ENCODE results near the gene TMEM235.

Gene TMEM235

DNA sequence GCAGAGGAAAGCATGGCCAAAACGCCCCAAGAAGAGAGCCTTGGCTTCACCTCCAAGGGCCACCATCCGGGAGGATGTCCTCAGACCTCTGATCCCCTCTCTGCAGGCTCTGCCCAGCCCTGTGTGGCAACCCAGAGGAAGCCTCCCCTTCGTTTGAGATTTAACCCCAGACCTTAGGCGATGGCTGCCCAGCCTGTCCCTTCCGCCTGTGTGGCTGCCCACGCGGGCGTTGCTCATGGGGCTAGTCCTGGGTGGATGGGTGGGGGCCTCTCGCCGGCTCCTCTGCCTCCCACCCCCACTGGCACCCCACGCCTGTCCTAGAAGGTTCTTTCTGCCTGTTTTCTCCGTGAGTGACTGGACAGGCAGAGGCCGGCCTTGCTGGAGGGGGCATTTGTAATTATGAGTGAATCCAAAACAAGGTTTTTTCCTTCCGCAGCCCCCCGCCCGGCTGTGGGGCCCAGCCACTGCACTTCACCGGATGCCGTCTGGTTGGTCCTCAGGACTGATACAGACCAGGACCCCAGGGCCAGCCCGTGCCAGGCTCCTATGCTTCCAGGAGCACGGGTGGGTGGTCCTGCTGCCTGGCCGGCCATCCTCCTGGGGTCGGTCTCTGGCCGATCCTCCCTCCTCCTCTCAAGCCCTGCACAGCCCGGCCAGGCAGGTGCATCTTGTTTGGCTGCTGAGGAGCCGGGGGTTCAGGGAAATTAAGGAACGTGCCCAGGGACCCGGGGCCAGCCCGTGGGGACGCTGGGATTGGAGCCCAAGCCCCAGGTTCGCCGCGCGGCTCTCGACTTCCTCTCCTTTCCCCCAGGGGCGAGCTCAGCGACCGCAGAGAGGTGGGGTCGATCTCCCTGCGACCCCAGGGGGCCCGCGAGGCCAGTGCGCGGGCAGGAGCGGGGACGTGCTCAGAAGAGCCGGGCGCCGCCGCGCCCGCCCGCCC, at the start of gene TMEM235:
Gene TMEM235 (plus strand): TSS at position 636 of the 940 bp plus-strand sequence. CDS start 393 bp downstream, outside the sequence.
- TF ChIP-seq, protein P1, sequence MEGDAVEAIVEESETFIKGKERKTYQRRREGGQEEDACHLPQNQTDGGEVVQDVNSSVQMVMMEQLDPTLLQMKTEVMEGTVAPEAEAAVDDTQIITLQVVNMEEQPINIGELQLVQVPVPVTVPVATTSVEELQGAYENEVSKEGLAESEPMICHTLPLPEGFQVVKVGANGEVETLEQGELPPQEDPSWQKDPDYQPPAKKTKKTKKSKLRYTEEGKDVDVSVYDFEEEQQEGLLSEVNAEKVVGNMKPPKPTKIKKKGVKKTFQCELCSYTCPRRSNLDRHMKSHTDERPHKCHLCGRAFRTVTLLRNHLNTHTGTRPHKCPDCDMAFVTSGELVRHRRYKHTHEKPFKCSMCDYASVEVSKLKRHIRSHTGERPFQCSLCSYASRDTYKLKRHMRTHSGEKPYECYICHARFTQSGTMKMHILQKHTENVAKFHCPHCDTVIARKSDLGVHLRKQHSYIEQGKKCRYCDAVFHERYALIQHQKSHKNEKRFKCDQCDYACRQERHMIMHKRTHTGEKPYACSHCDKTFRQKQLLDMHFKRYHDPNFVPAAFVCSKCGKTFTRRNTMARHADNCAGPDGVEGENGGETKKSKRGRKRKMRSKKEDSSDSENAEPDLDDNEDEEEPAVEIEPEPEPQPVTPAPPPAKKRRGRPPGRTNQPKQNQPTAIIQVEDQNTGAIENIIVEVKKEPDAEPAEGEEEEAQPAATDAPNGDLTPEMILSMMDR (IDR thresholded peaks at IDR 0.05): no peak

DNA sequence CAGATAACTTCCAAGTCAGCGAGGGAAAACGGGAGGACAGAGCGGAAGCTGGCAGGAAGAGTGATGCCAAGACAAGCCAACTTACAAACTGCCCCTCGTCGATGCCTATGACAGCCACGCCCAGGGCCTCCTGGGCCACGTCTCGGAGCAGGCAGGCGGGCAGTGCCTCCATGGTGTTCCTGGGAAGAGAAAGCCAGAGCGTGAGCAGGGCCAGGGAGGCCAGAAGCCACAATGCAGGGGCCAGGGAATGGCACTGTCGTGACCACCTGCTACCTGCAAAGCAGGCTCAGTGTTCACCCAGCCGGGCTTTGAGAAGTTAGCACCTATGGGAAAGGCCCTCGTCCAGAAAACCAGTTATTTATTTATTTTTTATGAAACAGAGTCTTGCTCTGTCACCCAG, 48.9 kb upstream of the TMEM235 start:
- TF ChIP-seq, protein P1 (IDR thresholded peaks at IDR 0.05): no peak

DNA sequence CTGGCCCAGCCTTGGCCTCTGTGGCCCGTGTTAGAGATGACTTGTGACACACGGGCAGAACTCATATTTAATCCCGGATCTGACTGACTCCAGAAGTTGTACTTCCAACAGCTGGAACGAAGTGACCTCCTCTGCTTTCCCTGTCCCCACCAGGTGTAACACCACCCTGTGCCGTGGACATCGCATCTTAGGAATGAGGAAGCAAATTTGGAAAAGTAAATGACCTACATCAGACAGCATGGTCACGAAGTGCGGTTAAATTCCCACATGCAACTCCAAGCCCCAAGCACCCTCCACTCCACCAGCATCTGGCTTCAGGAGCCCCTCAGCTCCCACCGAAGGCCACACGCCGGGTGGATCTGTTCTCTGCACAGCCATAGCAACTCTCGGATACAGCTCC, 47.5 kb upstream of the TMEM235 start:
- TF ChIP-seq, protein P1 (IDR thresholded peaks at IDR 0.05): no peak

DNA sequence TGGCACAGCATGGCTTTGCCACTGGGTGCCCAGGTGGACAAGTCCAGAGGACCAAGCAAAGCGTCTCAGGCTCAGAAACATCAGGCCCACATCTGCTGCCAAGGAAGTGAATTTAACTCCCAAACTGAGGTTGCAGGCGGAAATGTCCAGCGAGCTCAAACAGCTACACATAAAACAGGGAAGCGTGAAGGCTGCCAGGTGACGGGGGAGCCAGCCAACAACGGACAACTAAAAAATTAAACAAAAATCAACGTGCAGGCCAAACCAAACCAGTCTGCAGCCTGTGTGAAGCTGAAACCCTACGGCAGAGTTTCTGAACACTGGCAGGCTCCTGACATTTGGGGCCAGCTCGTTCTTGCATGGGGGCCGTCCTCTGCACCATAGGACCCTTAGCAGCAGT, 47.1 kb upstream of the TMEM235 start:
- TF ChIP-seq, protein P1 (IDR thresholded peaks at IDR 0.05): no peak

DNA sequence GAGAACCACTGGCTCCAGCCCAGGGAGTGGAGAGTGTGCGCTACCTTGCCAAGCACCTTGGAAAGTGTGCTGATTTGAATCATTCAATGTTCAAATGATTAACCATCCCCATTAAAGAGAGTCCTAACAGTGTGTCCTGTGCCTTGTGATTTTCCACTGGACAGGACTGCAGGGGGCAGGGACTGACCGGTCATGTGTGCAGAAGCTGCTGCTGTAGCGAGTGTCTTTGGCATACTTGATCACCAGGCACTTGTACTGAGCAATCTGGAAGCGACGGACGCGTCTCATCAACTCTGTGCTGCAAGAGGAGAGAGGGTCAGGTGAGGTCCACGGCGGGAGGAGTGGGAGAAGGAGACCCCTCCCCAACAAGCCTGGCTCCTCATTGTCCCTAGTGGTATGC, 46.6 kb upstream of the TMEM235 start:
- TF ChIP-seq, protein P1 (IDR thresholded peaks at IDR 0.05): no peak

DNA sequence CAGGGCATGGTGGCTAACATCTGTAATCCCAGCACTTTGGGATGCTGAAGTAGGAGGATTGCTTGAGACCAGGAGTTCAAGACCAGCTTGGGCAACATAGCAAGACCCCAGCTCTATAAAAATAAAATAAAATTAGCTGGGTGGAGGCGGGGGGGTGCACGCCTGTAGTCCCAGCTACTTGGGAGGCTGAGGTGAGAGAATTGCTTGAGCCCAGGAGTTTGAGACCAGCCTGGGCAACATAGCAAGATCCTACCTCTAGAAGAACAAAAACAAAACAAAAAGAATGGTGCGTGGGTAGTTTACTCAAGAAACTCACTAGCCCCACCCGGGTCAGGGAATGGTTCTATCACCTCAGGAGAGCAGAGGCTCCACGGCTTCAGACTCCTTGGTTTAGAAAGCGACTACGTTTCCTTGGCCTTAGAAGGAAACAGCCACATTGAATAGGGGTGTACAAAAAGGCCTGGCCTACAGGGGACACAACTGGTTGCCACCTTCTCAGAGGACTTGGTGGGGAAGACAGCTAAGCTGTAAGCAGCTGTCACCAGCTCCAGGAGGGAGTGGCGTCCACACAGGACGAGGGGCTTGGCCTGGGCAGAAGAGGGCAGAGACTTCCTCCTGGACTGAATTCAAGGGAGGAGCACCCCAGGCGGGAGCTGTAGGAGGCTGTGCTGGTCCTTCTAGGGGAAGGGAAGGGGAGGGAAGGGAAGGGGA, 45.3 kb upstream of the TMEM235 start:
- TF ChIP-seq, protein P1 (IDR thresholded peaks at IDR 0.05): no peak

DNA sequence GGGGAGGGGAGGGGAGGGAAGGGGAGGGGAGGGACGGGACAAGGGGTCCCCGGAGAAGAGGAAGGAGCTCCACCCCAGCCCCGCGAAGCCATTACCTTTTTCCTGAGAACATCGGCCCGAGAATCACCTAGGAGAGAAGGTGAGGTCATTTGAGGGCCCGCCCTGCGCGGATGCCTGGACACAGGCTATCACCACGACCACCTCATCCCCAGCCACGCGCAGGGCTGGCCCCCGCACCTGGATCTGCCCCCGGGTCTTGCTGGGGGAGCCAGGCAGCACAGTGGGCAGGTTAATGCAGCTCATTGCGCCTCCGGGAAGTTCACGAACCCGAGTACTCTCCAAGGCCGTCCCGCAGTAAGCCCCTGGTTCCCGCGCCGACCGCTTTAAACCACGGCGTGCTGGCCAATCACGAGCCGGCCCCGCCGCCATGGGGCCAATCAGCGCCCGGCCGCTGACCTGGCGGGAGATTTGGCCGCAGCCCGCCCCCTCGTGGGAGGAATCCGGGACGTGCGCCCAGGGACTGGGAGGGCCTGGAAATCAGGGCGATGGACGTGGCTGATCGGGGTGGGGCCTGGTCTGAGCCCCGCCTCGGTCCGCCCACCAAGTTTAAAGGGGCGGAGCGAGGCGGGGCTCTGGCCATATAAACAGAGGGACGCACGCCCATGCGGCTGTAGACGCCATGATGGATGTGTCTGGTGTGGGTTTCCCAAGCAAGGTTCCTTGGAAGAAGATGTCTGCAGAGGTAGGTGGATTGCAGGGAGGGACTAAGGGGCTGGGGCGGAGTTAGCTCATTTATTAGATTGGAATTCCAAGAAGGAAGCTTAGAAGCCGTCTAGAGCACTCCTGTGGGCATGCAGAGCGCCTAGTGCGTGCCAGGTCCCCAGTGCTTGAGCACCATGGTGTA, 44.5 kb upstream of the TMEM235 start, which contains the start of the genes AFMID and TK1:
Gene AFMID (plus strand): TSS at position 671 of the 904 bp plus-strand sequence. CDS start 9 bp downstream, at position 680.
Gene TK1 (minus strand): TSS at position 361 of the 904 bp plus-strand sequence. CDS start 58 bp downstream, at position 303.
- TF ChIP-seq, protein P1 (IDR thresholded peaks at IDR 0.05): no peak; the same call in 1 of the 2 replicates

Measured in LNCAP (cell line).